DOHH2 (cell line): ENCODE results near the gene PTCRA.

ENCODE experiments used
- EZH2phosphoT487 ChIP-seq: fragments of 200-600 bp; sonication (generic); IDR thresholded peaks from 2 replicates; pipeline ENCODE4 v1.6.1; 2017; ENCODE audit warnings: borderline replicate concordance, mild to moderate bottlenecking, antibody characterized with exemption, low read length, moderate library complexity, mixed read lengths
- TF ChIP-seq, protein P1 (sequence below): fragments of 200-600 bp; sonication (generic); IDR thresholded peaks from one replicate; pipeline ENCODE4 v1.5.1; 2014; ENCODE audit warnings: antibody characterized with exemption, mild to moderate bottlenecking, low read depth, low read length; ENCODE audit not compliant: poor library complexity, severe bottlenecking

DNA sequence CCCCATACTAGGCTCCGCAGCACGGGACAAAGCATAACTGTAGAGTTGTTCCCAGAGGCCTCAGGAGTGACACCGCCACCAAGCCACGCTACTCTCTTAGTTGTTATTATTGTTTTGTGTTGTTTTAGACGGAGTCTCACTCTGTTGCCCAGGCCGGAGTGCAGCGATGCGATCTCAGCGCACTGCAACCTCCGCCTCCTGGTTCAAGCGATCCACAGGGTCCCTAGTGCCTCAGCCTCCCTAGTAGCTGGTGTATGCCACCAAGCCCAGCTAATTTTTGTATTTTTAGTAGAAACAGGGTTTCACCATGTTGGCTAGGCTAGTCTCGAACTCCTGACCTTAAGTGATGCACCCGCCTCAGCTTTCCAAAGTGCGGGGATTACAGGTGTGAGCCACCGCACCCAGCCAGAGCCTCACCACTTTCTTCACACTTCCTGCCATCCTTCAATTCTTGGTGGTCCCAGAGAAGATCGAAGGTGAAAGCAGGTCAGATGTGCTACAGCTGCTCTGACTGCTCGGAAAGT lies 24.6 kb upstream of the PTCRA start:
- TF ChIP-seq, protein P1, sequence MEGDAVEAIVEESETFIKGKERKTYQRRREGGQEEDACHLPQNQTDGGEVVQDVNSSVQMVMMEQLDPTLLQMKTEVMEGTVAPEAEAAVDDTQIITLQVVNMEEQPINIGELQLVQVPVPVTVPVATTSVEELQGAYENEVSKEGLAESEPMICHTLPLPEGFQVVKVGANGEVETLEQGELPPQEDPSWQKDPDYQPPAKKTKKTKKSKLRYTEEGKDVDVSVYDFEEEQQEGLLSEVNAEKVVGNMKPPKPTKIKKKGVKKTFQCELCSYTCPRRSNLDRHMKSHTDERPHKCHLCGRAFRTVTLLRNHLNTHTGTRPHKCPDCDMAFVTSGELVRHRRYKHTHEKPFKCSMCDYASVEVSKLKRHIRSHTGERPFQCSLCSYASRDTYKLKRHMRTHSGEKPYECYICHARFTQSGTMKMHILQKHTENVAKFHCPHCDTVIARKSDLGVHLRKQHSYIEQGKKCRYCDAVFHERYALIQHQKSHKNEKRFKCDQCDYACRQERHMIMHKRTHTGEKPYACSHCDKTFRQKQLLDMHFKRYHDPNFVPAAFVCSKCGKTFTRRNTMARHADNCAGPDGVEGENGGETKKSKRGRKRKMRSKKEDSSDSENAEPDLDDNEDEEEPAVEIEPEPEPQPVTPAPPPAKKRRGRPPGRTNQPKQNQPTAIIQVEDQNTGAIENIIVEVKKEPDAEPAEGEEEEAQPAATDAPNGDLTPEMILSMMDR = no peak
- no peak for TF ChIP-seq EZH2phosphoT487
